SK-N-MC (cell line): ENCODE measurements around the gene ZNF439.
"Not testable (repeated sequence)": the region's sequence is repeated elsewhere in the genome, so short reads cannot be mapped to it uniquely, and the experiment has no call there.

Experiments
- DNase-seq: peaks from one replicate; pipeline ENCODE4 v3.0.0-alpha.2; 2011; ENCODE audit warnings: low read depth, low spot score
- H3K27ac ChIP-seq: fragments of 200-600 bp; sonication (generic); 2 replicates; pipeline ENCODE4 v1.5.1; 2016; ENCODE audit warnings: mixed run types
- H3K36me3 ChIP-seq: fragments of 200-600 bp; sonication (generic); 2 replicates; pipeline ENCODE4 v1.6.1; 2017; ENCODE audit warnings: antibody characterized with exemption, low read length, mixed read lengths; ENCODE audit not compliant: insufficient read depth
- H3K4me3 ChIP-seq: fragments of 200-600 bp; sonication (generic); 2 replicates; pipeline ENCODE4 v1.5.1; 2016
- H3K9ac ChIP-seq: fragments of 200-600 bp; sonication (generic); 2 replicates; pipeline ENCODE4 v1.8.0; 2017; ENCODE audit warnings: mixed run types, mixed read lengths; ENCODE audit not compliant: insufficient read length
- H3K9me3 ChIP-seq: fragments of 200-600 bp; sonication (generic); 2 replicates; pipeline ENCODE4 v1.6.1; 2017; ENCODE audit warnings: low read depth, mild to moderate bottlenecking, antibody characterized with exemption, low read length, moderate library complexity, mixed read lengths
- EZH2 ChIP-seq: fragments of 200-600 bp; sonication (generic); IDR thresholded peaks from one replicate; pipeline ENCODE4 v1.6.1; 2017; ENCODE audit warnings: antibody characterized with exemption
- FOXP2 ChIP-seq: optimal IDR thresholded peaks from 2 replicates; pipeline ENCODE3; 2011; ENCODE audit warnings: mild to moderate bottlenecking, moderate library complexity; ENCODE audit not compliant: insufficient read depth; ENCODE audit errors: extremely low read length, control extremely low read depth
- POLR2AphosphoS5 ChIP-seq: IDR thresholded peaks from 2 replicates; pipeline ENCODE4 v1.6.1; 2012; ENCODE audit warnings: mild to moderate bottlenecking, low read depth, low read length, borderline replicate concordance

ZNF439 gene

GRCh38 chr19:11860721-11861120 is 12.2 kb downstream of the ZNF439 start:
- no peak overlapping the region for H3K27ac ChIP-seq
- H3K36me3 ChIP-seq, result no peaks in the 10 kb centered on the region
- DNase-seq, result no peak
- H3K9me3 ChIP-seq, result no peaks in the 10 kb centered on the region
- no peak overlapping the region for H3K9ac ChIP-seq
- TF ChIP-seq POLR2AphosphoS5 (no peak), FOXP2 (no peak), EZH2 (no peak)
- H3K4me3 ChIP-seq, result no peak overlapping the region

- Histone ChIP-seq H3K9ac (no peak overlapping the region), H3K36me3 (no peaks in the 10 kb centered on the region), H3K9me3 (no peaks in the 10 kb centered on the region), H3K4me3 (no peak overlapping the region), H3K27ac (no peak overlapping the region)
- no peak for TF ChIP-seq EZH2
- TF ChIP-seq POLR2AphosphoS5, result no peak
- TF ChIP-seq FOXP2, result no peak
- DNase-seq, result no peak
These were observed 12.8 kb downstream of the ZNF439 start for GRCh38 chr19:11861301-11861700.

- not testable (repeated sequence) for H3K9ac ChIP-seq, DNase-seq, H3K27ac ChIP-seq, H3K9me3 ChIP-seq, H3K36me3 ChIP-seq, H3K4me3 ChIP-seq
These were observed 19.2 kb downstream of the ZNF439 start for GRCh38 chr19:11867766-11868165.

GRCh38 chr19:11868188-11868587 is 19.7 kb downstream of the ZNF439 start:
- no peak for DNase-seq
- H3K36me3 ChIP-seq, result no peaks in the 10 kb centered on the region
- H3K27ac ChIP-seq, result no peak overlapping the region
- 0 out of 2 replicates have a peak, but pooled peaks cover 4% of the 10 kb centered on the region for H3K9me3 ChIP-seq
- TF ChIP-seq POLR2AphosphoS5, result no peak
- no peak for TF ChIP-seq EZH2
- TF ChIP-seq FOXP2, result no peak
- no peak overlapping the region for H3K9ac ChIP-seq
- H3K4me3 ChIP-seq, result no peak overlapping the region

- H3K4me3 ChIP-seq, result no peak overlapping the region
- H3K9me3 ChIP-seq, result 0 out of 2 replicates have a peak, but pooled peaks cover 4% of the 10 kb centered on the region
- no peak overlapping the region for H3K27ac ChIP-seq
- no peak for DNase-seq
- H3K36me3 ChIP-seq, result no peaks in the 10 kb centered on the region
- no peak overlapping the region for H3K9ac ChIP-seq
- TF ChIP-seq FOXP2 (no peak), EZH2 (no peak), POLR2AphosphoS5 (no peak)
These were observed 24.1 kb downstream of the ZNF439 start for GRCh38 chr19:11872624-11873023.

GRCh38 chr19:11873762-11874161 is 25.2 kb downstream of the ZNF439 start:
- no peak for TF ChIP-seq EZH2
- TF ChIP-seq POLR2AphosphoS5, result no peak
- no peak for TF ChIP-seq FOXP2
- DNase-seq, result no peak
- Histone ChIP-seq H3K36me3 (no peaks in the 10 kb centered on the region), H3K27ac (no peak overlapping the region), H3K9ac (no peak overlapping the region), H3K4me3 (no peak overlapping the region), H3K9me3 (0 out of 2 replicates have a peak, but pooled peaks cover under 1% of the 10 kb centered on the region)

GRCh38 chr19:11879687-11880266 is 31.3 kb downstream of the ZNF439 start:
- H3K9me3 ChIP-seq, H3K27ac ChIP-seq, H3K4me3 ChIP-seq, DNase-seq, H3K36me3 ChIP-seq, H3K9ac ChIP-seq: not testable (repeated sequence)

- no peak overlapping the region for H3K4me3 ChIP-seq
- no peak overlapping the region for H3K9ac ChIP-seq
- TF ChIP-seq FOXP2 (no peak), EZH2 (no peak), POLR2AphosphoS5 (no peak)
These were observed 32.1 kb downstream of the ZNF439 start for GRCh38 chr19:11880598-11880997.

GRCh38 chr19:11881151-11881800 is 32.8 kb downstream of the ZNF439 start:
- no peak for TF ChIP-seq POLR2AphosphoS5
- no peak for TF ChIP-seq FOXP2
- no peak for TF ChIP-seq EZH2
- H3K27ac ChIP-seq, result no peak overlapping the region
- H3K36me3 ChIP-seq, result no peaks in the 10 kb centered on the region
- H3K4me3 ChIP-seq, result no peak overlapping the region
- H3K9me3 ChIP-seq, result no peaks in the 10 kb centered on the region
- DNase-seq, result no peak
- H3K9ac ChIP-seq, result no peak overlapping the region

More at GRCh38 chr19:11880598-11880997, 32.1 kb downstream of the ZNF439 start:
- DNase-seq, result no peak
- Histone ChIP-seq H3K36me3 (no peaks in the 10 kb centered on the region), H3K27ac (no peak overlapping the region), H3K9me3 (no peaks in the 10 kb centered on the region)
